ENCODE results near the gene ARHGAP31. TPM values are rescaled to one million over a fixed set of nuclear protein-coding genes. Genes with fewer than 3 reads are reported as not detected.

The ARHGAP31 gene
- total RNA-seq, 3 donors from 2014 or later (not counting 1 experiment from before 2014, with no cell fraction given): 4.1 to 8.4 (median 8.4) TPM

- H3K36me3 Mint-ChIP-seq: no peaks in the 10 kb centered on the region
- H3K4me1 ChIP-seq (ENCODE audit: control insufficient read depth, insufficient read depth, low read length): no peaks in the 10 kb centered on the region
- H3K27me3 Mint-ChIP-seq (ENCODE audit: low read depth in 2 of 2): no peaks in the 10 kb centered on the region
- no peaks in the 10 kb centered on the region for H3K9me3 Mint-ChIP-seq
- H3K27ac Mint-ChIP-seq: no peak overlapping the region
- intact Hi-C loops (cut with micrococcal nuclease): no loop called here
- H3K27ac ChIP-seq (ENCODE audit: low read length): no peak overlapping the region
- no peak overlapping the region for H3K4me3 ChIP-seq (ENCODE audit: low read length)
- H3K4me3 Mint-ChIP-seq: no peak overlapping the region
- ATAC-seq: no peak
- no peaks in the 10 kb centered on the region for H3K9me3 ChIP-seq (ENCODE audit: control insufficient read depth, insufficient read depth, low read length)
- no peaks in the 10 kb centered on the region for H3K4me1 Mint-ChIP-seq
- no peak for TF ChIP-seq CTCF (IDR thresholded peaks at IDR 0.05)
- no peaks in the 10 kb centered on the region for H3K27me3 ChIP-seq (ENCODE audit: control insufficient read depth, insufficient read depth, low read length)
- H3K36me3 ChIP-seq (ENCODE audit: control insufficient read depth, insufficient read depth, low read length): peaks cover 4% of the 10 kb centered on the region
- no peak for DNase-seq
- WGBS (ENCODE audit: insufficient coverage): 96% methylated on average over 7 of the region's 7 CpGs
Measured at GRCh38 chr3:119362940-119363725, 69.0 kb downstream of the ARHGAP31 start.

- Histone ChIP-seq H3K4me1 (ENCODE audit: control insufficient read depth, insufficient read depth, low read length) (no peaks in the 10 kb centered on the region), H3K36me3 (ENCODE audit: control insufficient read depth, insufficient read depth, low read length) (peaks cover 7% of the 10 kb centered on the region), H3K27ac (ENCODE audit: low read length) (no peak overlapping the region), H3K9me3 (ENCODE audit: control insufficient read depth, insufficient read depth, low read length) (no peaks in the 10 kb centered on the region), H3K4me3 (ENCODE audit: low read length) (no peak overlapping the region), H3K27me3 (ENCODE audit: control insufficient read depth, insufficient read depth, low read length) (no peaks in the 10 kb centered on the region)
- H3K4me1 Mint-ChIP-seq: no peaks in the 10 kb centered on the region
- no peak overlapping the region for H3K27ac Mint-ChIP-seq
- ATAC-seq (no peak), DNase-seq (no peak)
- no peaks in the 10 kb centered on the region for H3K9me3 Mint-ChIP-seq
- H3K4me3 Mint-ChIP-seq: no peak overlapping the region
- no peaks in the 10 kb centered on the region for H3K36me3 Mint-ChIP-seq
- no peaks in the 10 kb centered on the region for H3K27me3 Mint-ChIP-seq (ENCODE audit: low read depth in 2 of 2)
- no peak for TF ChIP-seq CTCF (IDR thresholded peaks at IDR 0.05)
- WGBS (ENCODE audit: insufficient coverage): no CpG with 5 or more reads among the region's 1 CpG
- intact Hi-C loops (cut with micrococcal nuclease): no loop called here
Measured at GRCh38 chr3:119364401-119364800, 70.2 kb downstream of the ARHGAP31 start.

- Mint-ChIP-seq H3K4me3 (no peak overlapping the region), H3K36me3 (no peaks in the 10 kb centered on the region), H3K27ac (no peak overlapping the region), H3K27me3 (ENCODE audit: low read depth in 2 of 2) (no peaks in the 10 kb centered on the region), H3K4me1 (no peaks in the 10 kb centered on the region), H3K9me3 (no peaks in the 10 kb centered on the region)
- Histone ChIP-seq H3K4me1 (ENCODE audit: control insufficient read depth, insufficient read depth, low read length) (no peaks in the 10 kb centered on the region), H3K4me3 (ENCODE audit: low read length) (no peak overlapping the region), H3K36me3 (ENCODE audit: control insufficient read depth, insufficient read depth, low read length) (peaks cover 7% of the 10 kb centered on the region), H3K27ac (ENCODE audit: low read length) (no peak overlapping the region), H3K27me3 (ENCODE audit: control insufficient read depth, insufficient read depth, low read length) (no peaks in the 10 kb centered on the region), H3K9me3 (ENCODE audit: control insufficient read depth, insufficient read depth, low read length) (no peaks in the 10 kb centered on the region)
- WGBS (ENCODE audit: insufficient coverage): 69% methylated on average over 3 of the region's 3 CpGs
- no peak for ATAC-seq
- no peak for TF ChIP-seq CTCF (IDR thresholded peaks at IDR 0.05)
- no peak for DNase-seq
- intact Hi-C loops (cut with micrococcal nuclease): no loop called here
Measured at GRCh38 chr3:119365418-119365817, 71.2 kb downstream of the ARHGAP31 start.

GRCh38 chr3:119367000-119367399 lies 72.8 kb downstream of the ARHGAP31 start:
- ATAC-seq (no peak), DNase-seq (no peak)
- H3K36me3 Mint-ChIP-seq: no peaks in the 10 kb centered on the region
- WGBS (ENCODE audit: insufficient coverage): 87% methylated on average over 1 of the region's 2 CpGs
- H3K27me3 Mint-ChIP-seq (ENCODE audit: low read depth in 2 of 2): no peaks in the 10 kb centered on the region
- Histone ChIP-seq H3K4me3 (ENCODE audit: low read length) (no peak overlapping the region), H3K4me1 (ENCODE audit: control insufficient read depth, insufficient read depth, low read length) (no peaks in the 10 kb centered on the region), H3K27me3 (ENCODE audit: control insufficient read depth, insufficient read depth, low read length) (no peaks in the 10 kb centered on the region), H3K9me3 (ENCODE audit: control insufficient read depth, insufficient read depth, low read length) (no peaks in the 10 kb centered on the region), H3K27ac (ENCODE audit: low read length) (no peak overlapping the region), H3K36me3 (ENCODE audit: control insufficient read depth, insufficient read depth, low read length) (peaks cover 7% of the 10 kb centered on the region)
- H3K27ac Mint-ChIP-seq: no peak overlapping the region
- no peaks in the 10 kb centered on the region for H3K4me1 Mint-ChIP-seq
- no peak overlapping the region for H3K4me3 Mint-ChIP-seq
- intact Hi-C loops (cut with micrococcal nuclease): no loop called here
- H3K9me3 Mint-ChIP-seq: no peaks in the 10 kb centered on the region
- no peak for TF ChIP-seq CTCF (IDR thresholded peaks at IDR 0.05)

Data from natural killer cell (primary cell).